GM12891 (cell line): ENCODE measurements around the gene ENG.

Experiments used
- PAX5 ChIP-seq: IDR thresholded peaks from 2 replicates; pipeline ENCODE4 v1.6.1; 2011; ENCODE audit warnings: low read length, moderate library complexity, mild to moderate bottlenecking; ENCODE audit not compliant: insufficient read depth, severe bottlenecking
- POLR2A ChIP-seq: IDR thresholded peaks from 2 replicates; pipeline ENCODE4 v1.6.1; 2011; ENCODE audit warnings: low read depth, low read length, control low read depth
- POLR2AphosphoS5 ChIP-seq: IDR thresholded peaks from 2 replicates; pipeline ENCODE4 v1.6.1; 2011; ENCODE audit warnings: low read depth, low read length, control low read depth
- POU2F2 ChIP-seq: IDR thresholded peaks from 2 replicates; pipeline ENCODE4 v1.6.1; 2011; ENCODE audit warnings: low read depth, mild to moderate bottlenecking, control low read depth, low read length, moderate library complexity
- SPI1 ChIP-seq: IDR thresholded peaks from 2 replicates; pipeline ENCODE4 v1.6.1; 2011; ENCODE audit warnings: low read depth, low read length, control low read depth
- TAF1 ChIP-seq: IDR thresholded peaks from 2 replicates; pipeline ENCODE4 v1.6.1; 2011; ENCODE audit warnings: low read depth, low read length, control low read depth

DNA sequence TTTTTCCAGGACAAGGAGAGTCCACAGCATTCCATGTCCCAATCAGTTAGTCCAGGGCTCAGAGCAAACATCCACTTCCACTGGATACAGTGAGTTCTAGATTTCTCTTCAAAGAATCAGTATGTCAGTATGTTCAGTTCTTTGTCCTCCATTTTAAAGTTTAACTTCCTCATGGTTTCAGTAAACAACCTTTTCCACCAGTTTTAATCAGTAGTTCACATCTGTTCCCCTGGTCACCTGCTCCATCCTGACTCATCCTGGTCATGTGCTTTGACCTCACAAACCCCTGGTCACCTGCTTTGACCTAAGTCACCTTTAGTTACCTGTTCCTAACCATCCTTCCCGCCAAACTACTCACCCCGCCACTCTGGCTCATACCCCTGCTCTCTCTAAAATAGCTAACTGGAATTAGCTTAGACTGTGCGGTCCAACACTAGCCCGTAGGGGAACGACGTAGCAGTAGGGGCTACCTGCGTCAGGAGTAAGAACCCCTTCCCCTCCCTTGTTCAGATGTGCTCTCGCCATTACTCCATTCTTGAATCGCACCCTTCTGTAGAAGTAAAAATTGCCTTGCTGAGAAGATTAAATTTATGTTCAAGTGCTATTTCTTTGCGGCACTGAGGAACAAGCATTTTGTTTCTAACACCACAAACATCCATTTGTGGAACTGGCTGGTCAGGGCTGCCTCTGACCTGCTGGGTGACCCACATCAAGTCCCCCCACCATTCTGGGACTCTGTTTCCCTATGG is 5.5 kb downstream of the ENG start:
- no peak for TF ChIP-seq POLR2AphosphoS5
- TF ChIP-seq POLR2A, result no peak
- no peak for TF ChIP-seq TAF1
- TF ChIP-seq POU2F2, result no peak
- TF ChIP-seq SPI1, result no peak
- TF ChIP-seq PAX5, result no peak
